ENCODE results near the gene PSPC1. TPM values are rescaled to one million over a fixed set of nuclear protein-coding genes. Genes with fewer than 3 reads are reported as not detected.

PSPC1 gene
- total RNA-seq, 3 donors from 2014 or later (not counting 1 experiment from before 2014, with no cell fraction given): 94.1 to 110 (median 107) TPM

- no peaks in the 10 kb centered on the region for H3K27me3 ChIP-seq (ENCODE audit: control insufficient read depth, insufficient read depth, low read length)
- Mint-ChIP-seq H3K36me3 (no peaks in the 10 kb centered on the region), H3K27me3 (ENCODE audit: low read depth in 2 of 2) (no peaks in the 10 kb centered on the region), H3K27ac (no peak overlapping the region), H3K4me1 (peaks cover 0 to 6% of the 10 kb centered on the region in 2 donors), H3K9me3 (no peaks in the 10 kb centered on the region), H3K4me3 (no peak overlapping the region)
- H3K27ac ChIP-seq (ENCODE audit: low read length): no peak overlapping the region
- H3K36me3 ChIP-seq (ENCODE audit: control insufficient read depth, insufficient read depth, low read length): no peaks in the 10 kb centered on the region
- intact Hi-C loops (cut with micrococcal nuclease): no loop called here
- no peak overlapping the region for H3K4me3 ChIP-seq (ENCODE audit: low read length)
- no peak for TF ChIP-seq CTCF (IDR thresholded peaks at IDR 0.05)
- DNase-seq (no peak), ATAC-seq (no peak)
- no peaks in the 10 kb centered on the region for H3K4me1 ChIP-seq (ENCODE audit: control insufficient read depth, insufficient read depth, low read length)
- no peaks in the 10 kb centered on the region for H3K9me3 ChIP-seq (ENCODE audit: control insufficient read depth, insufficient read depth, low read length)
- whole genome bisulfite sequencing (ENCODE audit: insufficient coverage): 98% methylated on average over 4 of the region's 4 CpGs
Measured at GRCh38 chr13:19810151-19810550, 27.4 kb upstream of the PSPC1 start.

DNA sequence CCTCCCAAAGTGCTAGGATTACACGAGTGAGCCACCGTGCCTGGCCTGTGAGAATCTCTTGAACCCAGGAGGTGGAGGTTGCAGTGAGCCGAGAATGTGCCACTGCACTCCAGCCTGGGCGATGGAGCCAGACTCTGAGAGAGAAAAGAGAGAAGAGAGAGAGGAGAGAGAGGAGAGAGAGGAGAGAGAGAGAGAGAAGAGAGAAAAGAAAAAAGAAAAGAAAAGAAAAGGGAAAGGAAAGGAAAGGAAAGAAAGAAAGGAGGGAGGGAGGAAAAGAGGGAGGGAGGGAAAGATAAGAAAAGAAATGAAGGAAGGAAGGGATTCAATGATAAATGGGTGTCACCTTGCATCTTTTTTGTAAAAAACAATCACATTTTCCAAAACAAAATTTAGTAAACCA, 23.0 kb upstream of the PSPC1 start:
- DNase-seq (no peak), ATAC-seq (no peak)
- Histone ChIP-seq H3K4me1 (ENCODE audit: control insufficient read depth, insufficient read depth, low read length) (no peaks in the 10 kb centered on the region), H3K27ac (ENCODE audit: low read length) (no peak overlapping the region), H3K36me3 (ENCODE audit: control insufficient read depth, insufficient read depth, low read length) (no peaks in the 10 kb centered on the region), H3K4me3 (ENCODE audit: low read length) (no peak overlapping the region), H3K9me3 (ENCODE audit: control insufficient read depth, insufficient read depth, low read length) (no peaks in the 10 kb centered on the region), H3K27me3 (ENCODE audit: control insufficient read depth, insufficient read depth, low read length) (no peaks in the 10 kb centered on the region)
- WGBS (ENCODE audit: insufficient coverage): 100% methylated on average over 4 of the region's 4 CpGs
- Mint-ChIP-seq H3K27ac (no peak overlapping the region), H3K36me3 (no peaks in the 10 kb centered on the region), H3K4me1 (no peaks in the 10 kb centered on the region), H3K4me3 (no peak overlapping the region), H3K9me3 (no peaks in the 10 kb centered on the region), H3K27me3 (ENCODE audit: low read depth in 2 of 2) (no peaks in the 10 kb centered on the region)
- no peak for TF ChIP-seq CTCF (IDR thresholded peaks at IDR 0.05)
- intact Hi-C loops (cut with micrococcal nuclease): no loop called here

- Histone ChIP-seq H3K27ac (ENCODE audit: low read length) (no peak overlapping the region), H3K36me3 (ENCODE audit: control insufficient read depth, insufficient read depth, low read length) (no peaks in the 10 kb centered on the region), H3K27me3 (ENCODE audit: control insufficient read depth, insufficient read depth, low read length) (no peaks in the 10 kb centered on the region), H3K9me3 (ENCODE audit: control insufficient read depth, insufficient read depth, low read length) (no peaks in the 10 kb centered on the region), H3K4me1 (ENCODE audit: control insufficient read depth, insufficient read depth, low read length) (no peaks in the 10 kb centered on the region), H3K4me3 (ENCODE audit: low read length) (no peak overlapping the region)
- H3K27me3 Mint-ChIP-seq (ENCODE audit: low read depth in 2 of 2): no peaks in the 10 kb centered on the region
- no peaks in the 10 kb centered on the region for H3K36me3 Mint-ChIP-seq
- no peak for TF ChIP-seq CTCF (IDR thresholded peaks at IDR 0.05)
- no peaks in the 10 kb centered on the region for H3K9me3 Mint-ChIP-seq
- no peak overlapping the region for H3K27ac Mint-ChIP-seq
- DNase-seq: no peak
- H3K4me3 Mint-ChIP-seq: no peak overlapping the region
- no peaks in the 10 kb centered on the region for H3K4me1 Mint-ChIP-seq
- intact Hi-C loops (cut with micrococcal nuclease): no loop called here
- ATAC-seq: no peak
- WGBS (ENCODE audit: insufficient coverage): 93% methylated on average over 7 of the region's 7 CpGs
Measured at GRCh38 chr13:19795956-19796355, 13.2 kb upstream of the PSPC1 start.

- no peak for TF ChIP-seq CTCF (IDR thresholded peaks at IDR 0.05)
- Histone ChIP-seq H3K9me3 (ENCODE audit: control insufficient read depth, insufficient read depth, low read length) (no peaks in the 10 kb centered on the region), H3K27me3 (ENCODE audit: control insufficient read depth, insufficient read depth, low read length) (no peaks in the 10 kb centered on the region), H3K4me3 (ENCODE audit: low read length) (no peak overlapping the region), H3K4me1 (ENCODE audit: control insufficient read depth, insufficient read depth, low read length) (no peaks in the 10 kb centered on the region), H3K27ac (ENCODE audit: low read length) (no peak overlapping the region), H3K36me3 (ENCODE audit: control insufficient read depth, insufficient read depth, low read length) (no peaks in the 10 kb centered on the region)
- 97% methylated on average over 4 of the region's 4 CpGs for WGBS (ENCODE audit: insufficient coverage)
- no peaks in the 10 kb centered on the region for H3K9me3 Mint-ChIP-seq
- no peak overlapping the region for H3K4me3 Mint-ChIP-seq
- H3K36me3 Mint-ChIP-seq: no peaks in the 10 kb centered on the region
- ATAC-seq (no peak), DNase-seq (no peak)
- no peaks in the 10 kb centered on the region for H3K27me3 Mint-ChIP-seq (ENCODE audit: low read depth in 2 of 2)
- H3K27ac Mint-ChIP-seq: no peak overlapping the region
- intact Hi-C loops (cut with micrococcal nuclease): no loop called here
- H3K4me1 Mint-ChIP-seq: no peaks in the 10 kb centered on the region
Measured at GRCh38 chr13:19794631-19795030, 11.9 kb upstream of the PSPC1 start.

All from natural killer cell (primary cell).